ENCODE results near the gene SLC49A3.
"Not testable (repeated sequence)": the region's sequence is repeated elsewhere in the genome, so short reads cannot be mapped to it uniquely, and the experiment has no call there.

DNA sequence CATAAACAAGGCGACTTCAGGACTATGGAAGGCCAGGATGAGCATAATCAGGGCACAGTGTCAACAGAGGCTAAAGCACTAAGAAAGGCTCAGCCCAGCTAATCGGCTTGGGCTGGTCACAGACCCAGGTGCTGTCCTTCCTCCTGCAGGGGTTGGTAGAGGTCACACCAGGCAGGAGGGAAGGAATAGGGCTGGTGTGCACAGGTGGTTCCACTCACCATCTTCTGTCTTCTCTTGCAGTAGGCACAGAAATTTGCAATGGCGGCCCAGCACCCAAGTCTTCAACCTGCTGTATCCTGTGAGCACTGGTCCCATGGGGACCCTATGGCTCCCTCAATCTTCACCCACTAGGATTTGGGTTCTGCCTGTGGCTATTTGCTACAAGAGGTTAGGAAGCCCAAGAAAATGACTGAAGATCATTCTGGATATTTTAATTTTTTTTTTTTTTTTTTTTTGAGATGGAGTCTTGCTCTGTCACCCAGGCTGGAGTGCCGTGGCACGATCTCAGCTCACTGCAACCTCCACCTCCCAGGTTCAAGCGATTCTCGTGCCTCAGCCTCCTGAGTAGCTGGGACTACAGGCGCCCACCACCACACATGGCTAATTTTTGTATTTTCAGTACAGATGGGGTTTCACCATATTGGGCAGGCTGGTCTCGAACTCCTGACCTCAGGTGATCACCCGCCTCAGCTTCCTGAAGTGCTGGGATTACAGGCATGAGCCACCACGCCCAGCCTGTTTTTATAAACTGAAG, 19.0 kb downstream of the SLC49A3 start:
- TF ChIP-seq, protein P1, sequence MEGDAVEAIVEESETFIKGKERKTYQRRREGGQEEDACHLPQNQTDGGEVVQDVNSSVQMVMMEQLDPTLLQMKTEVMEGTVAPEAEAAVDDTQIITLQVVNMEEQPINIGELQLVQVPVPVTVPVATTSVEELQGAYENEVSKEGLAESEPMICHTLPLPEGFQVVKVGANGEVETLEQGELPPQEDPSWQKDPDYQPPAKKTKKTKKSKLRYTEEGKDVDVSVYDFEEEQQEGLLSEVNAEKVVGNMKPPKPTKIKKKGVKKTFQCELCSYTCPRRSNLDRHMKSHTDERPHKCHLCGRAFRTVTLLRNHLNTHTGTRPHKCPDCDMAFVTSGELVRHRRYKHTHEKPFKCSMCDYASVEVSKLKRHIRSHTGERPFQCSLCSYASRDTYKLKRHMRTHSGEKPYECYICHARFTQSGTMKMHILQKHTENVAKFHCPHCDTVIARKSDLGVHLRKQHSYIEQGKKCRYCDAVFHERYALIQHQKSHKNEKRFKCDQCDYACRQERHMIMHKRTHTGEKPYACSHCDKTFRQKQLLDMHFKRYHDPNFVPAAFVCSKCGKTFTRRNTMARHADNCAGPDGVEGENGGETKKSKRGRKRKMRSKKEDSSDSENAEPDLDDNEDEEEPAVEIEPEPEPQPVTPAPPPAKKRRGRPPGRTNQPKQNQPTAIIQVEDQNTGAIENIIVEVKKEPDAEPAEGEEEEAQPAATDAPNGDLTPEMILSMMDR (IDR thresholded peaks at IDR 0.05): not testable (repeated sequence)
- TF ChIP-seq EP300, POLR2A (IDR thresholded peaks at IDR 0.05): not testable (repeated sequence)

All from stomach (tissue), 4 donors.